GM12872 (cell line): ENCODE measurements around the gene RNF187.
A peak's percentile ranks its signal among the peaks of the same experiment; 100 is the strongest.

Experiments used
- CTCF ChIP-seq: IDR thresholded peaks from 3 replicates; pipeline ENCODE4 v1.5.1; 2011; ENCODE audit warnings: low read depth, mild to moderate bottlenecking, low read length, moderate library complexity; ENCODE audit not compliant: insufficient read depth

RNF187 gene

GRCh38 chr1:228471154-228471761 lies 15.9 kb upstream of the RNF187 start:
- no peak for TF ChIP-seq CTCF

GRCh38 chr1:228471762-228472398 lies 15.3 kb upstream of the RNF187 start:
- TF ChIP-seq CTCF = peak; percentile 71

GRCh38 chr1:228472655-228473054 lies 14.5 kb upstream of the RNF187 start:
- TF ChIP-seq CTCF = no peak

GRCh38 chr1:228474507-228474906 lies 12.7 kb upstream of the RNF187 start:
- no peak for TF ChIP-seq CTCF

GRCh38 chr1:228475812-228476211 lies 11.4 kb upstream of the RNF187 start:
- TF ChIP-seq CTCF = no peak

- TF ChIP-seq CTCF = no peak
Observed at GRCh38 chr1:228477263-228477662, 9.9 kb upstream of the RNF187 start.

- no peak for TF ChIP-seq CTCF
Observed at GRCh38 chr1:228478326-228478725, 8.9 kb upstream of the RNF187 start.
